Measurements from ENCODE around the gene GAB3. TPM values are rescaled to one million over a fixed set of nuclear protein-coding genes. Genes with fewer than 3 reads are reported as not detected.

The GAB3 gene
- total RNA-seq, 1 experiment from 2014 or later = 0.72 TPM

GRCh38 chrX:154776753-154777152 is 25.9 kb upstream of the GAB3 start (continued):
- TF ChIP-seq USF1 (CRISPR knock-in tag; IDR thresholded peaks at IDR 0.05) (no peak), PREB (CRISPR knock-in tag; IDR thresholded peaks at IDR 0.05; ENCODE audit: borderline replicate concordance) (no peak), ESRRA (CRISPR knock-in tag; IDR thresholded peaks at IDR 0.05; ENCODE audit: borderline replicate concordance) (no peak)

GRCh38 chrX:154775419-154776349 is 24.8 kb upstream of the GAB3 start:
- ChIA-PET CTCF (interaction anchor here (1.2 kb wide), 1 partner anchor 65 kb away, joined by 3 read pairs; no protein-coding TSS in a partner anchor), POLR2A (interaction anchor here (0.9 kb wide), 1 partner anchor 13 kb away, joined by 3 read pairs; the partner anchor contains the start of gene DKC1)
- ATAC-seq (no peak; the same call in 1 of the 2 replicates), DNase-seq (ENCODE audit: low spot score) (no peak)
- H3K4me1 Mint-ChIP-seq = peaks cover 3% of the 10 kb centered on the region; the same call in 1 of the 2 replicates
- no peak for TF ChIP-seq FOXP1 (CRISPR knock-in tag; IDR thresholded peaks at IDR 0.05; ENCODE audit: borderline replicate concordance)
- TF ChIP-seq FOXK1 (CRISPR knock-in tag; IDR thresholded peaks at IDR 0.05) = no peak
- TF ChIP-seq GABPB1 (CRISPR knock-in tag; IDR thresholded peaks at IDR 0.05) = no peak
- TF ChIP-seq ZNF281 (CRISPR knock-in tag; IDR thresholded peaks at IDR 0.05) = no peak
- TF ChIP-seq ZNF263 (CRISPR knock-in tag; IDR thresholded peaks at IDR 0.05; ENCODE audit: low read depth) = no peak
- TF ChIP-seq ZNF219 (CRISPR knock-in tag; IDR thresholded peaks at IDR 0.05; ENCODE audit: borderline replicate concordance) = no peak
- TF ChIP-seq TP53 (CRISPR knock-in tag; IDR thresholded peaks at IDR 0.05) = no peak
- TF ChIP-seq ELF4 (CRISPR knock-in tag; IDR thresholded peaks at IDR 0.05; ENCODE audit: low read depth) = no peak
- TF ChIP-seq TEAD1 (CRISPR knock-in tag; IDR thresholded peaks at IDR 0.05) = no peak
- no peak for TF ChIP-seq ZNF423 (CRISPR knock-in tag; IDR thresholded peaks at IDR 0.05)
- no peak for TF ChIP-seq ZNF425 (CRISPR knock-in tag; conservative IDR thresholded peaks at IDR 0.05)
- TF ChIP-seq EMX1 (CRISPR knock-in tag; IDR thresholded peaks at IDR 0.05) = no peak
- no peak for TF ChIP-seq SMAD4 (CRISPR knock-in tag; IDR thresholded peaks at IDR 0.05)
- no peak for TF ChIP-seq IRF2 (CRISPR knock-in tag; IDR thresholded peaks at IDR 0.05; ENCODE audit: borderline replicate concordance, low read depth)
- no peak for TF ChIP-seq KAT7 (CRISPR knock-in tag; IDR thresholded peaks at IDR 0.05; ENCODE audit: borderline replicate concordance)
- TF ChIP-seq ETV6 (CRISPR knock-in tag; IDR thresholded peaks at IDR 0.05) = no peak
- TF ChIP-seq SMAD3 (CRISPR knock-in tag; IDR thresholded peaks at IDR 0.05; ENCODE audit: borderline replicate concordance) = no peak
- TF ChIP-seq ZNF232 (CRISPR knock-in tag; IDR thresholded peaks at IDR 0.05) = no peak
- H3K27ac Mint-ChIP-seq = no peak overlapping the region
- no peaks in the 10 kb centered on the region for H3K27me3 Mint-ChIP-seq (ENCODE audit: low read depth)
- no peak overlapping the region for H3K4me3 Mint-ChIP-seq
- peaks cover 55% of the 10 kb centered on the region for H3K36me3 Mint-ChIP-seq
- no peaks in the 10 kb centered on the region for H3K9me3 Mint-ChIP-seq

Data from WTC11 (cell line).